Neuronal stem cell (in vitro differentiated cells): ENCODE results near the gene IP6K2.

Experiments used
- DNase-seq: peaks from one replicate; pipeline ENCODE4 v3.0.0-alpha.2; 2013; ENCODE audit warnings: low spot score
- H2AFZ ChIP-seq: one replicate; pipeline ENCODE4 v1.6.1; 2013; ENCODE audit warnings: mild to moderate bottlenecking, low read length, inconsistent platforms
- H2AK5ac ChIP-seq: 2 replicates; pipeline ENCODE4 v1.6.1; 2013; ENCODE audit warnings: low read depth, mild to moderate bottlenecking, inconsistent platforms, low read length, moderate library complexity, mixed read lengths
- H2BK120ac ChIP-seq: 2 replicates; pipeline ENCODE4 v1.6.1; 2013; ENCODE audit warnings: low read depth, mild to moderate bottlenecking, inconsistent platforms, low read length, moderate library complexity, mixed read lengths
- H2BK12ac ChIP-seq: one replicate; pipeline ENCODE4 v1.6.1; 2013; ENCODE audit warnings: low read length, inconsistent platforms
- H2BK15ac ChIP-seq: 2 replicates; pipeline ENCODE4 v1.6.1; 2013; ENCODE audit warnings: mild to moderate bottlenecking, low read length, inconsistent platforms, mixed read lengths
- H2BK5ac ChIP-seq: one replicate; pipeline ENCODE4 v1.6.1; 2013; ENCODE audit warnings: inconsistent platforms, mild to moderate bottlenecking, low read length, moderate library complexity
- H3K14ac ChIP-seq: one replicate; pipeline ENCODE4 v1.6.1; 2013; ENCODE audit warnings: low read length, inconsistent platforms
- H3K18ac ChIP-seq: 2 replicates; pipeline ENCODE4 v1.6.1; 2013; ENCODE audit warnings: low read length, inconsistent platforms
- H3K23ac ChIP-seq: 2 replicates; pipeline ENCODE4 v1.6.1; 2013; ENCODE audit warnings: low read depth, mild to moderate bottlenecking, mixed read lengths, low read length, inconsistent platforms; ENCODE audit not compliant: poor library complexity
- H3K27ac ChIP-seq: replicated peaks from 3 replicates; pipeline ENCODE4 v1.5.1; 2013; ENCODE audit warnings: low read length, inconsistent platforms
- H3K27me3 ChIP-seq, 3 experiments: 2 replicates each; pipeline ENCODE4 v1.6.1; 2013; ENCODE audit warnings: low read length in 3 of 3, mild to moderate bottlenecking in 2 of 3, inconsistent platforms in 1 of 3, low read depth in 1 of 3, mixed read lengths in 1 of 3, moderate library complexity in 1 of 3; ENCODE audit not compliant: control insufficient read depth in 3 of 3, insufficient read depth in 3 of 3
- H3K36me3 ChIP-seq, 2 donors: replicated peaks in 1 of 2; 2 replicates each; pipeline ENCODE4 v1.6.1; 2013; ENCODE audit warnings: low read length in 2 of 2; ENCODE audit not compliant: control insufficient read depth in 2 of 2, insufficient read depth in 2 of 2
- H3K4ac ChIP-seq: 2 replicates; pipeline ENCODE4 v1.6.1; 2013; ENCODE audit warnings: inconsistent platforms, mild to moderate bottlenecking, low read length, moderate library complexity
- H3K4me1 ChIP-seq, 2 donors: 1 replicate in 1 of 2; 2 replicates in 1 of 2; pipeline ENCODE4 v1.6.1; 2013; ENCODE audit warnings: low read length in 2 of 2, low read depth in 1 of 2; ENCODE audit not compliant: control insufficient read depth in 2 of 2, insufficient read depth in 1 of 2
- H3K4me2 ChIP-seq: one replicate; pipeline ENCODE4 v1.6.1; 2013; ENCODE audit warnings: mild to moderate bottlenecking, low read length, inconsistent platforms; ENCODE audit not compliant: insufficient read depth, poor library complexity, severe bottlenecking
- H3K4me3 ChIP-seq, 2 donors: 2 replicates each; pipeline ENCODE4 v1.5.1; 2013; ENCODE audit warnings: low read length in 2 of 2, mild to moderate bottlenecking in 2 of 2, inconsistent platforms in 1 of 2, moderate library complexity in 1 of 2
- H3K79me1 ChIP-seq: one replicate; pipeline ENCODE4 v1.6.1; 2013; ENCODE audit warnings: low read depth, mild to moderate bottlenecking, inconsistent platforms, low read length, moderate library complexity
- H3K9ac ChIP-seq: one replicate; pipeline ENCODE4 v1.6.1; 2013; ENCODE audit warnings: mild to moderate bottlenecking, low read depth, low read length, inconsistent platforms; ENCODE audit not compliant: poor library complexity
- H3K9me3 ChIP-seq, 2 donors: replicated peaks in 1 of 2; 2 replicates each; pipeline versions ENCODE3 to v1.6.1; 2013; ENCODE audit warnings: low read length in 2 of 2, mild to moderate bottlenecking in 2 of 2, inconsistent platforms in 1 of 2, low read depth in 1 of 2, mixed read lengths in 1 of 2, moderate library complexity in 1 of 2; ENCODE audit not compliant: control insufficient read depth in 2 of 2, insufficient read depth in 1 of 2
- H4K8ac ChIP-seq: one replicate; pipeline ENCODE4 v1.6.1; 2013; ENCODE audit warnings: low read depth, mild to moderate bottlenecking, inconsistent platforms, low read length, moderate library complexity
- H4K91ac ChIP-seq: one replicate; pipeline ENCODE4 v1.6.1; 2013; ENCODE audit warnings: low read length, low read depth, mild to moderate bottlenecking, inconsistent platforms; ENCODE audit not compliant: poor library complexity
- WGBS, 2 donors: extraction: QIAGEN DNeasy Blood & Tissue Kit; methylation state at CpG; one replicate each; pipeline ENCODE4 v1.1.7; 2013; ENCODE audit warnings: missing lambda C conversion rate in 2 of 2, mixed read lengths in 1 of 2; ENCODE audit not compliant: insufficient read length in 2 of 2, insufficient replicate concordance in 1 of 2; ENCODE audit errors: extremely low coverage in 2 of 2; 5-methylcytosine and 5-hydroxymethylcytosine counted together

Gene IP6K2

GRCh38 chr3:48684480-48685143 is 32.4 kb downstream of the IP6K2 start:
- peak overlapping the region; percentile 66 for H3K4me2 ChIP-seq
- no peak overlapping the region for H2BK15ac ChIP-seq
- DNase-seq, result no peak
- no peak overlapping the region for H3K23ac ChIP-seq
- peaks cover 52 to 68% of the 10 kb centered on the region in 2 donors for H3K36me3 ChIP-seq
- no peaks in the 10 kb centered on the region for H3K9me3 ChIP-seq
- H2AK5ac ChIP-seq, result no peak overlapping the region
- no peak overlapping the region for H3K18ac ChIP-seq
- H3K4me3 ChIP-seq, result peak overlapping the region; percentile 49 to 100
- H2BK12ac ChIP-seq, result no peak overlapping the region
- no peak overlapping the region for H3K27ac ChIP-seq
- no CpG with 5 or more reads among the region's 7 CpGs for WGBS, 2 donors
- no peak overlapping the region for H2BK120ac ChIP-seq
- peaks cover 4 to 9% of the 10 kb centered on the region in 2 donors for H3K4me1 ChIP-seq
- no peaks in the 10 kb centered on the region for H3K79me1 ChIP-seq
- no peak overlapping the region for H3K14ac ChIP-seq
- no peak overlapping the region for H3K4ac ChIP-seq
- no peak overlapping the region for H2BK5ac ChIP-seq
- no peak overlapping the region for H2AFZ ChIP-seq
- peak overlapping the region; percentile 55 for H3K9ac ChIP-seq
- H4K8ac ChIP-seq, result no peak overlapping the region
- no peaks in the 10 kb centered on the region for H3K27me3 ChIP-seq
- no peak overlapping the region for H4K91ac ChIP-seq

- no peak overlapping the region for H3K23ac ChIP-seq
- H3K18ac ChIP-seq, result no peak overlapping the region
- H3K27me3 ChIP-seq, result no peaks in the 10 kb centered on the region
- H3K4ac ChIP-seq, result no peak overlapping the region
- no peak overlapping the region for H2BK15ac ChIP-seq
- no peak overlapping the region for H3K14ac ChIP-seq
- peaks cover 51 to 68% of the 10 kb centered on the region in 2 donors for H3K36me3 ChIP-seq
- H4K91ac ChIP-seq, result no peak overlapping the region
- H3K4me1 ChIP-seq, result peaks cover 4 to 9% of the 10 kb centered on the region in 2 donors
- DNase-seq, result no peak
- no peak overlapping the region for H4K8ac ChIP-seq
- H2BK120ac ChIP-seq, result no peak overlapping the region
- no peak overlapping the region for H3K4me2 ChIP-seq
- H2AFZ ChIP-seq, result no peak overlapping the region
- no CpG with 5 or more reads among the region's 8 CpGs for WGBS, 2 donors
- no peaks in the 10 kb centered on the region for H3K9me3 ChIP-seq
- no peak overlapping the region for H2BK12ac ChIP-seq
- H3K79me1 ChIP-seq, result no peaks in the 10 kb centered on the region
- peak overlapping the region in 1 of 2 donors; percentile 100 for H3K4me3 ChIP-seq
- H3K27ac ChIP-seq, result no peak overlapping the region
- no peak overlapping the region for H2AK5ac ChIP-seq
- no peak overlapping the region for H2BK5ac ChIP-seq
- H3K9ac ChIP-seq, result no peak overlapping the region
Observed at GRCh38 chr3:48684054-48684349, 33.0 kb downstream of the IP6K2 start.

GRCh38 chr3:48682786-48683185 is 34.2 kb downstream of the IP6K2 start:
- Histone ChIP-seq H2BK120ac (no peak overlapping the region), H2BK15ac (no peak overlapping the region), H2AFZ (no peak overlapping the region), H2BK5ac (no peak overlapping the region), H2BK12ac (no peak overlapping the region), H3K18ac (no peak overlapping the region), H3K36me3 (peaks cover 53 to 68% of the 10 kb centered on the region in 2 donors), H3K4me2 (no peak overlapping the region), H3K14ac (no peak overlapping the region), H3K23ac (peak overlapping the region; percentile 52), H4K91ac (no peak overlapping the region), H3K9me3 (no peaks in the 10 kb centered on the region), H3K4ac (no peak overlapping the region), H4K8ac (no peak overlapping the region), H2AK5ac (no peak overlapping the region), H3K27me3 (no peaks in the 10 kb centered on the region), H3K27ac (no peak overlapping the region), H3K9ac (peak overlapping the region; percentile 30), H3K4me3 (no peak overlapping the region), H3K4me1 (peaks cover 4 to 9% of the 10 kb centered on the region in 2 donors), H3K79me1 (no peaks in the 10 kb centered on the region)
- WGBS, 2 donors, result no CpG with 5 or more reads among the region's 9 CpGs
- no peak for DNase-seq

GRCh38 chr3:48681974-48682610 is 34.9 kb downstream of the IP6K2 start:
- no peak overlapping the region for H3K4me3 ChIP-seq
- H3K4ac ChIP-seq, result no peak overlapping the region
- H4K91ac ChIP-seq, result no peak overlapping the region
- no peak overlapping the region for H2BK12ac ChIP-seq
- H3K14ac ChIP-seq, result no peak overlapping the region
- no peak overlapping the region for H3K18ac ChIP-seq
- H2BK120ac ChIP-seq, result no peak overlapping the region
- H3K79me1 ChIP-seq, result no peaks in the 10 kb centered on the region
- H3K27me3 ChIP-seq, result no peaks in the 10 kb centered on the region
- no CpG with 5 or more reads among the region's 17 CpGs for WGBS, 2 donors
- H3K9ac ChIP-seq, result no peak overlapping the region
- H2BK15ac ChIP-seq, result no peak overlapping the region
- H4K8ac ChIP-seq, result no peak overlapping the region
- H3K4me2 ChIP-seq, result no peak overlapping the region
- H3K4me1 ChIP-seq, result peaks cover 4 to 9% of the 10 kb centered on the region in 2 donors
- DNase-seq, result no peak
- no peak overlapping the region for H3K27ac ChIP-seq
- H3K36me3 ChIP-seq, result peaks cover 50 to 67% of the 10 kb centered on the region in 2 donors
- no peaks in the 10 kb centered on the region for H3K9me3 ChIP-seq
- peak overlapping the region; percentile 59 for H3K23ac ChIP-seq
- no peak overlapping the region for H2BK5ac ChIP-seq
- no peak overlapping the region for H2AFZ ChIP-seq
- no peak overlapping the region for H2AK5ac ChIP-seq
